PC-9 (cell line): ENCODE measurements around the gene COTL1.

ENCODE experiments used
- EZH2 ChIP-seq: fragments of 200-600 bp; sonication (generic); IDR thresholded peaks from 2 replicates; pipeline ENCODE4 v1.8.0; 2017; ENCODE audit warnings: antibody characterized with exemption, low read depth
- TF ChIP-seq, protein P1 (sequence below): fragments of 200-600 bp; sonication (generic); conservative IDR thresholded peaks from 2 replicates; pipeline ENCODE4 v1.6.1; 2017; ENCODE audit warnings: mixed run types, antibody characterized with exemption, mild to moderate bottlenecking, moderate library complexity

DNA sequence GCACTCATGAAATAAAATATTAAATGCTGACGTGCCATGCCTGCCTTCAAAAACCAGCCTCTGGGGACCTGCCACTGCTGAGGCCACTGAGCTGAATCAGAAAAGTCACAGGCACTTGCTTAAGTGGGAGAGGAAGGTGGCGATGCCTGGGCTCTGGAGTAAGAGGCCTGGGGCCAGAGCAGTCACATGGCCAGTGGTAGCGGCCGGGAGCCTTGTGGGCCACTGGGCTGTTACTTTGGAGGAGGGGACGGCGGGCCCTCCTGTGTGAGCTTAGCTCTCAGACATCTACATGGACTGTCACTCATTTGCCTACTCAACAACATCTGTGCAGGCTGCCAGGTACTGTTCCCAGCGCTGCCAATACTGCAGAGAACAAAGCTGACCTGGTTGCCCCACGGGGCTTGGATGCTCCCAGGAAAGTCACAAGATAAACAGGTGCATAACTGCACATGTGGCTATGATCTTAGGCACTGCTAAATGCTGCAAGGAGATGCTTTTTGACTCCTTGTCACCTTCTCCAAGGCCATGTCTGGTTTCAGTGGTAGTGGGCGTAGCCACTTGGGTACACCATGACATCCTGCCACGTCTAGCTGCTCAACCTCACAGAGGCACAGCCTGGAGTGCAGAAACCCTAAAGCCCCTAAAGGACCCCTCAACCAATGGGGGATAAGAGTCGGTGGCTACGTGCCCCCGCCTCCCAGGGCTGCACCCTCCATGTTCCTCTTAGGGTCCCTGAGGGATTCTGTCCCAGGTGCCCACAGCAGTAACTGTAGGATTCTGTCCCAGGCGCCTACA, 11.6 kb downstream of the COTL1 start:
- TF ChIP-seq, protein P1, sequence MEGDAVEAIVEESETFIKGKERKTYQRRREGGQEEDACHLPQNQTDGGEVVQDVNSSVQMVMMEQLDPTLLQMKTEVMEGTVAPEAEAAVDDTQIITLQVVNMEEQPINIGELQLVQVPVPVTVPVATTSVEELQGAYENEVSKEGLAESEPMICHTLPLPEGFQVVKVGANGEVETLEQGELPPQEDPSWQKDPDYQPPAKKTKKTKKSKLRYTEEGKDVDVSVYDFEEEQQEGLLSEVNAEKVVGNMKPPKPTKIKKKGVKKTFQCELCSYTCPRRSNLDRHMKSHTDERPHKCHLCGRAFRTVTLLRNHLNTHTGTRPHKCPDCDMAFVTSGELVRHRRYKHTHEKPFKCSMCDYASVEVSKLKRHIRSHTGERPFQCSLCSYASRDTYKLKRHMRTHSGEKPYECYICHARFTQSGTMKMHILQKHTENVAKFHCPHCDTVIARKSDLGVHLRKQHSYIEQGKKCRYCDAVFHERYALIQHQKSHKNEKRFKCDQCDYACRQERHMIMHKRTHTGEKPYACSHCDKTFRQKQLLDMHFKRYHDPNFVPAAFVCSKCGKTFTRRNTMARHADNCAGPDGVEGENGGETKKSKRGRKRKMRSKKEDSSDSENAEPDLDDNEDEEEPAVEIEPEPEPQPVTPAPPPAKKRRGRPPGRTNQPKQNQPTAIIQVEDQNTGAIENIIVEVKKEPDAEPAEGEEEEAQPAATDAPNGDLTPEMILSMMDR, result no peak
- no peak for TF ChIP-seq EZH2
